GM23338 (cell line): Measurements from ENCODE around the gene AFTPH. TPM values are rescaled to one million over a fixed set of nuclear protein-coding genes. Genes with fewer than 3 reads are reported as not detected.

Source experiments
- ATAC-seq: fragments of 200-7000 bp; cut with Tn5 transposase; 3 replicates; pipeline ENCODE4 v1.9.1; 2020
- DNase-seq: peaks from one replicate; pipeline ENCODE4 v3.0.0-alpha.2; 2015; ENCODE audit warnings: low spot score
- H2AFZ ChIP-seq: fragments of 200-600 bp; sonication (generic); 2 replicates; pipeline ENCODE4 v1.8.0; 2016; ENCODE audit warnings: antibody characterized with exemption, mild to moderate bottlenecking, moderate library complexity
- H3F3A ChIP-seq: fragments of 200-600 bp; sonication (generic); replicated peaks from 2 replicates; pipeline ENCODE4 v1.8.0; 2017; ENCODE audit warnings: antibody characterized with exemption, mixed run types, low read depth
- H3K27ac ChIP-seq: fragments of 200-600 bp; sonication (generic); 2 replicates; pipeline ENCODE4 v1.6.1; 2016; ENCODE audit warnings: low read depth
- H3K27me3 ChIP-seq: fragments of 200-600 bp; sonication (generic); 2 replicates; pipeline ENCODE4 v1.8.0; 2016; ENCODE audit warnings: mild to moderate bottlenecking, mixed run types, moderate library complexity; ENCODE audit not compliant: insufficient read depth
- H3K36me3 ChIP-seq: fragments of 200-600 bp; sonication (generic); 2 replicates; pipeline ENCODE4 v1.8.0; 2016; ENCODE audit warnings: mild to moderate bottlenecking; ENCODE audit not compliant: insufficient read depth
- H3K4me1 ChIP-seq: fragments of 200-600 bp; sonication (generic); 2 replicates; pipeline ENCODE4 v1.8.0; 2016; ENCODE audit warnings: mild to moderate bottlenecking, moderate library complexity; ENCODE audit not compliant: insufficient read depth
- H3K4me2 ChIP-seq: fragments of 200-600 bp; sonication (generic); 2 replicates; pipeline ENCODE4 v1.7.1; 2017; ENCODE audit warnings: mixed run types
- H3K4me3 ChIP-seq: fragments of 200-600 bp; sonication (generic); 2 replicates; pipeline ENCODE4 v1.6.1; 2016; ENCODE audit warnings: mixed run types
- H3K79me2 ChIP-seq: fragments of 200-600 bp; sonication (generic); replicated peaks from 2 replicates; pipeline ENCODE4 v1.8.0; 2017; ENCODE audit warnings: mild to moderate bottlenecking; ENCODE audit not compliant: insufficient read depth
- H3K9me2 ChIP-seq: fragments of 200-600 bp; sonication (generic); 2 replicates; pipeline ENCODE4 v1.8.0; 2017; ENCODE audit not compliant: insufficient read depth
- H4K20me1 ChIP-seq: fragments of 200-600 bp; sonication (generic); replicated peaks from 2 replicates; pipeline ENCODE4 v1.8.0; 2017; ENCODE audit warnings: mild to moderate bottlenecking; ENCODE audit not compliant: insufficient read depth
- H3K27ac Mint-ChIP-seq: 2 replicates; pipeline ENCODE4 v1.8.0; 2020; ENCODE audit warnings: inconsistent platforms, mild to moderate bottlenecking, moderate library complexity, mixed read lengths
- H3K27me3 Mint-ChIP-seq: 3 replicates; pipeline ENCODE4 v1.8.0; 2022; ENCODE audit warnings: low read depth, mild to moderate bottlenecking, moderate library complexity, mixed read lengths, inconsistent platforms; ENCODE audit not compliant: insufficient read depth, poor library complexity
- H3K36me3 Mint-ChIP-seq: 3 replicates; pipeline ENCODE4 v1.8.0; 2021; ENCODE audit warnings: low read depth, mild to moderate bottlenecking, inconsistent platforms, moderate library complexity, mixed read lengths
- H3K4me1 Mint-ChIP-seq: 3 replicates; pipeline ENCODE4 v1.8.0; 2020; ENCODE audit warnings: mild to moderate bottlenecking, inconsistent platforms, mixed read lengths
- H3K4me3 Mint-ChIP-seq: 3 replicates; pipeline ENCODE4 v1.8.0; 2021; ENCODE audit warnings: moderate library complexity, mild to moderate bottlenecking, inconsistent platforms, mixed read lengths
- H3K9me3 Mint-ChIP-seq: 3 replicates; pipeline ENCODE4 v1.8.0; 2020; ENCODE audit warnings: moderate library complexity, mild to moderate bottlenecking, inconsistent platforms, mixed read lengths
- EZH2phosphoT487 ChIP-seq: fragments of 200-600 bp; sonication (generic); IDR thresholded peaks from one replicate; pipeline ENCODE4 v1.8.1; 2018; ENCODE audit warnings: antibody characterized with exemption; ENCODE audit not compliant: unreplicated experiment
- NANOG ChIP-seq: IDR thresholded peaks from 2 replicates; pipeline ENCODE4 v1.6.1; 2016; ENCODE audit warnings: antibody characterized with exemption, borderline replicate concordance
- STAT1 ChIP-seq: IDR thresholded peaks from one replicate; pipeline ENCODE4 v1.6.1; 2016; ENCODE audit warnings: antibody characterized with exemption; ENCODE audit not compliant: unreplicated experiment
- ZNF331 ChIP-seq: fragments of 250-450 bp; sonication (Bioruptor Pico); IDR thresholded peaks from 2 replicates; pipeline ENCODE4 v1.5.0; 2020; ENCODE audit warnings: low read depth, mild to moderate bottlenecking, moderate library complexity
- polyA plus RNA-seq: library from polyadenylated mRNA; unstranded; fragments of >200 nt; fragmentation: Nextera tagmentation; extraction: Ambion mirVana; gene quantifications from 2 replicates; pipeline ENCODE4 v1.2.1, GENCODE V29; 2016
- total RNA-seq: library from RNA; depleted of rRNA; stranded (reverse); fragments of >200 nt; shearing (Covaris generic); gene quantifications from 2 replicates; pipeline ENCODE4 v1.2.3, GENCODE V29; 2014
- TF ChIP-seq, protein P1 (sequence below): IDR thresholded peaks from one replicate; pipeline ENCODE4 v1.6.1; 2018; ENCODE audit warnings: antibody characterized with exemption; ENCODE audit not compliant: unreplicated experiment
- TF ChIP-seq, protein P2 (sequence below): IDR thresholded peaks from 2 replicates; pipeline ENCODE4 v1.6.1; 2016; ENCODE audit warnings: antibody characterized with exemption

Gene AFTPH
- total and polyA plus RNA-seq, 2 experiments from 2014 or later: 14.9 to 20.6 TPM

DNA sequence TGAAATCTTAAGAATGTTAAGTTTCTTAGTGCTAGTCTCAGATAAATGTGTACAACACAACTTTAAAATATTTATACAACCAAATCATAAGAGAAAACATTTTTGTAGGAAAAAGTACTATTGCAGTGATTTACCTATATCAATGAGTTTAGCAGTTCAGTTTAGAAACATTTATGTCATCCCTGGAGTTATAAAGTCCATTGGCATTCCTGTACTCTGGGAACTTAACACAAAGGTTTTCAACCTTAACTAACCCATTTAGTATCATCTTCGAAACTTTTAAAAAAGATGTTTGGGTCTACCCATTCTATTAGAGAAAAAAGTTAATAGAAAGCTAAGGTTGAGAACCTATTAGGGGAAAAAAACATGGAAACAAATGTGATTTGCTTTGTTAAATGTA is 10.9 kb downstream of the AFTPH start:
- no peak overlapping the region for H3K27ac Mint-ChIP-seq
- DNase-seq: no peak

DNA sequence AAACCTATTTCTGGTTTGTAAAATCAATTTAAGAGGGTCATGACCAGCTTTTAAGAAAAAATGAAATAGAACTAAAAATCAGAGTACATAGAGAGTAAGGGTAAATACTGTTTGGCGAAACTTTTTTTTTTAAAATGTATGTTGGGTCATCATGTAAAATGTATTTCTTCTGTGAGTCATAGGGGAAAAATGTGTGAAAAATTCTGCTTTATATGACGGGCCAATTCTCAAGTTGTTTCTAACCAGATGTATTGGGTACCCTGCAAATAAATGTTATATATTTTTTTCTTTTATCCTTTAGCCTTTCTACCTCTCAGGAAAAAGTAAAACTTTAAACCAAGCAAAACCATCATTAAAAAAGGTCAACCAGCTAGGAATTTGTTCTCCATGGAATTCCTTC is 13.9 kb downstream of the AFTPH start:
- Mint-ChIP-seq H3K27ac (no peak overlapping the region), H3K4me1 (peaks cover 17% of the 10 kb centered on the region), H3K4me3 (no peak overlapping the region), H3K9me3 (no peaks in the 10 kb centered on the region), H3K27me3 (no peaks in the 10 kb centered on the region), H3K36me3 (no peaks in the 10 kb centered on the region)
- Histone ChIP-seq H3K79me2 (peaks cover 83% of the 10 kb centered on the region), H3K4me2 (no peak overlapping the region), H3K27ac (no peak overlapping the region), H4K20me1 (peaks cover 2% of the 10 kb centered on the region), H3F3A (no peaks in the 10 kb centered on the region), H3K4me1 (no peaks in the 10 kb centered on the region), H3K36me3 (no peaks in the 10 kb centered on the region), H3K4me3 (no peak overlapping the region), H2AFZ (no peak overlapping the region), H3K9me2 (no peaks in the 10 kb centered on the region), H3K27me3 (no peaks in the 10 kb centered on the region)
- TF ChIP-seq, protein P1, sequence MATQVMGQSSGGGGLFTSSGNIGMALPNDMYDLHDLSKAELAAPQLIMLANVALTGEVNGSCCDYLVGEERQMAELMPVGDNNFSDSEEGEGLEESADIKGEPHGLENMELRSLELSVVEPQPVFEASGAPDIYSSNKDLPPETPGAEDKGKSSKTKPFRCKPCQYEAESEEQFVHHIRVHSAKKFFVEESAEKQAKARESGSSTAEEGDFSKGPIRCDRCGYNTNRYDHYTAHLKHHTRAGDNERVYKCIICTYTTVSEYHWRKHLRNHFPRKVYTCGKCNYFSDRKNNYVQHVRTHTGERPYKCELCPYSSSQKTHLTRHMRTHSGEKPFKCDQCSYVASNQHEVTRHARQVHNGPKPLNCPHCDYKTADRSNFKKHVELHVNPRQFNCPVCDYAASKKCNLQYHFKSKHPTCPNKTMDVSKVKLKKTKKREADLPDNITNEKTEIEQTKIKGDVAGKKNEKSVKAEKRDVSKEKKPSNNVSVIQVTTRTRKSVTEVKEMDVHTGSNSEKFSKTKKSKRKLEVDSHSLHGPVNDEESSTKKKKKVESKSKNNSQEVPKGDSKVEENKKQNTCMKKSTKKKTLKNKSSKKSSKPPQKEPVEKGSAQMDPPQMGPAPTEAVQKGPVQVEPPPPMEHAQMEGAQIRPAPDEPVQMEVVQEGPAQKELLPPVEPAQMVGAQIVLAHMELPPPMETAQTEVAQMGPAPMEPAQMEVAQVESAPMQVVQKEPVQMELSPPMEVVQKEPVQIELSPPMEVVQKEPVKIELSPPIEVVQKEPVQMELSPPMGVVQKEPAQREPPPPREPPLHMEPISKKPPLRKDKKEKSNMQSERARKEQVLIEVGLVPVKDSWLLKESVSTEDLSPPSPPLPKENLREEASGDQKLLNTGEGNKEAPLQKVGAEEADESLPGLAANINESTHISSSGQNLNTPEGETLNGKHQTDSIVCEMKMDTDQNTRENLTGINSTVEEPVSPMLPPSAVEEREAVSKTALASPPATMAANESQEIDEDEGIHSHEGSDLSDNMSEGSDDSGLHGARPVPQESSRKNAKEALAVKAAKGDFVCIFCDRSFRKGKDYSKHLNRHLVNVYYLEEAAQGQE: no peak
- TF ChIP-seq ZNF331 (CRISPR knock-in tag): no peak
- TF ChIP-seq, protein P2, sequence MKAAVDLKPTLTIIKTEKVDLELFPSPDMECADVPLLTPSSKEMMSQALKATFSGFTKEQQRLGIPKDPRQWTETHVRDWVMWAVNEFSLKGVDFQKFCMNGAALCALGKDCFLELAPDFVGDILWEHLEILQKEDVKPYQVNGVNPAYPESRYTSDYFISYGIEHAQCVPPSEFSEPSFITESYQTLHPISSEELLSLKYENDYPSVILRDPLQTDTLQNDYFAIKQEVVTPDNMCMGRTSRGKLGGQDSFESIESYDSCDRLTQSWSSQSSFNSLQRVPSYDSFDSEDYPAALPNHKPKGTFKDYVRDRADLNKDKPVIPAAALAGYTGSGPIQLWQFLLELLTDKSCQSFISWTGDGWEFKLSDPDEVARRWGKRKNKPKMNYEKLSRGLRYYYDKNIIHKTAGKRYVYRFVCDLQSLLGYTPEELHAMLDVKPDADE: no peak
- no peak for DNase-seq
- no peak for ATAC-seq

More for the DNA sequence above, 10.9 kb downstream of the AFTPH start:
- no peaks in the 10 kb centered on the region for H3K27me3 Mint-ChIP-seq
- Histone ChIP-seq H3K36me3 (no peaks in the 10 kb centered on the region), H3K4me2 (no peak overlapping the region), H4K20me1 (peaks cover 3% of the 10 kb centered on the region; the same call in 1 of the 2 replicates), H3K27ac (no peak overlapping the region), H3K27me3 (no peaks in the 10 kb centered on the region), H3F3A (no peaks in the 10 kb centered on the region), H3K4me3 (no peak overlapping the region), H3K4me1 (no peaks in the 10 kb centered on the region), H2AFZ (no peak overlapping the region), H3K79me2 (peaks cover 86% of the 10 kb centered on the region), H3K9me2 (no peaks in the 10 kb centered on the region)
- no peak for ATAC-seq
- peaks cover 21% of the 10 kb centered on the region for H3K4me1 Mint-ChIP-seq
- no peaks in the 10 kb centered on the region for H3K36me3 Mint-ChIP-seq
- no peaks in the 10 kb centered on the region for H3K9me3 Mint-ChIP-seq
- H3K4me3 Mint-ChIP-seq: no peak overlapping the region
- TF ChIP-seq ZNF331 (CRISPR knock-in tag): no peak

DNA sequence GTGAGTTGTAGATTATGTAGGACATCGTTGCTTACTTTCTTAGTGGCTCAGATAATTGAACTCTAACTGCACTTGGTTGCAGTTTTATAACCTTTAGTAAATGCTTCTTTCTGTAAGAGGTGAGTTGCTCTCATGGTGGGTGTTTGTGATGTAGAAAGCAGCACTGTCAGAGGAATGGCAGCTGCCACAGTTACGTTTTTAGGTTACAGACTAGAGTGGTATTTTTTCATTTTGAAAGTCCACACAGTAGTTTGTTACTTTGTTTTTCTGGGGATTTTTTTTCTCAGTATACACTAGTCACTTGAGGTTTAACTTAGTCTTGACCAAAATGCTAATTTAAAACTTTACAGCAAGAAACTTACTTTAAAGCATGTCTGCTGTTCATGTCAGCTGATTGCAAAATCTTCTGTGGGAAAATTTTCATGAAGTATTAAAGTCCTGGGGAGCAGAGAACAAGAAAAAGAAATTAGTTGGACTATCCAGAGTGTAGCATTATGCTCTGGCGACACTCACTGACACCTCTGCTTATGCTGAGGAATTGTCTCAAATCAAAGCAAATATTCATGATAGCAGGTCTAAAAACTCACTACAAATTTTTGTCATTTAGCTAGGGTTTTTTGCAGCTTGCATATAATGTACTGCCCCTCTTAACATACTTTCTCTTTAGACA is 14.8 kb downstream of the AFTPH start:
- Mint-ChIP-seq H3K4me3 (no peak overlapping the region), H3K27me3 (no peaks in the 10 kb centered on the region), H3K4me1 (peaks cover 17% of the 10 kb centered on the region), H3K9me3 (no peaks in the 10 kb centered on the region), H3K27ac (peak overlapping the region; percentile 10; the same call in 1 of the 2 replicates), H3K36me3 (no peaks in the 10 kb centered on the region)
- H2AFZ ChIP-seq: no peak overlapping the region
- no peaks in the 10 kb centered on the region for H3K9me2 ChIP-seq
- no peaks in the 10 kb centered on the region for H3F3A ChIP-seq
- no peak overlapping the region for H3K4me3 ChIP-seq
- ATAC-seq: peak; percentile 28; the same call in 2 of the 3 replicates
- H3K27me3 ChIP-seq: no peaks in the 10 kb centered on the region
- H4K20me1 ChIP-seq: no peaks in the 10 kb centered on the region; the same call in none of the 2 replicates
- H3K27ac ChIP-seq: no peak overlapping the region
- no peaks in the 10 kb centered on the region for H3K36me3 ChIP-seq
- no peaks in the 10 kb centered on the region for H3K4me1 ChIP-seq
- no peak overlapping the region for H3K4me2 ChIP-seq
- DNase-seq: no peak
- H3K79me2 ChIP-seq: peaks cover 82% of the 10 kb centered on the region
- TF ChIP-seq NANOG (no peak), STAT1 (no peak), EZH2phosphoT487 (no peak)
- TF ChIP-seq, protein P1: no peak
